ENCODE measurements around the gene MTMR1. TPM values are rescaled to one million over a fixed set of nuclear protein-coding genes. Genes with fewer than 3 reads are reported as not detected.

The MTMR1 gene
- total RNA-seq, result 24.7 and 26.0 TPM in 2 replicates

DNA sequence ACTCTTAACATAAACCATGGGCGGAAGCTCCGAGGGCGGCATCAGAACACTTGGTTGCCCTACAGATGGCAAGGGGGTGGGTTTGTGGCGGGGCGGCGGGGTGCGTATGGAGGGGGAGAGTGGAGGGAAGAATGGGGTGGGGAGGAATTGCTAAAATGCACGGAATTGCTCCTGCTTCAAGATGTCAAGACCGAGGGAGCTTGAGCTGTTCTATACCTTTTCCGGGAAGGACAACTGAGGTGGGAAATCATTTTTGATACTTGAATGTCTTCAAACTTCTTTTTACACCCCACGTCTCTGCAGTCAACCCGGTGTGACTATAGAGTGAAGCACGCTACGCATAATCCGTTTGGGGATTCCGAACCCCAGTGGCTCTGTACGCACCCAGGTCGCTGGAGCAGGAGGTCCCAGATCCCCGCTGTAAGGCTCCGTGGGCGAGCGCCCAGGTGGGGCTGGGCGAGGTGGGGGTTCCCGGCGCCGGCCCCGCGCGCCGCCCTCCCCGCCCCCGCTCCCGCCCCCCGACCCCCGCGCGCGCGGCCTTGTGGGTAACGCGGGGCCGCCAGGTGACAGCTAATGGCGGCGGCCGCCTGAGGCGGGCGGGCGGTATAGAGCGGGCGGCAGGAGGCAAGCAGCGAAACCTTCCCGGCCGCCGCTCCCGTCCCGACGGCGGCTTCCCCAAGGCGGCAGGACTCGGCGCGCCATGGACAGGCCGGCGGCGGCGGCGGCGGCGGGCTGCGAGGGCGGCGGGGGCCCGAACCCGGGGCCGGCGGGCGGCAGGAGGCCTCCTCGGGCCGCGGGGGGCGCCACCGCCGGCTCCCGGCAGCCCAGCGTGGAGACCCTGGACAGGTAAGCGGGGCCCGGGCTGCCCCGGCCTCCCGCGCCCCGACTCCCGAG, at the start of gene MTMR1:
Gene MTMR1, plus strand, starts transcription at position 566 of the 894 bp plus-strand sequence. Its CDS starts 135 bp downstream, at position 701.

Other genes starting within 250 kb of the MTMR1 start
- 7.8 and 10.4 TPM in 2 replicates for gene MTM1, start 124.8 kb upstream of the MTMR1 start, total RNA-seq
- 75.9 and 78.6 TPM in 2 replicates for gene CD99L2, start 205.3 kb downstream of the MTMR1 start, total RNA-seq